CD4-positive, alpha-beta T cell treated with Interleukin-15 for 1 hour (primary cell): Measurements from ENCODE around the gene NPHP4.

ENCODE experiments used
- DNase-seq: peaks from one replicate; pipeline ENCODE4 v3.0.0-alpha.2; 2020

Gene NPHP4

GRCh38 chr1:5947978-5948680, 44.1 kb downstream of the NPHP4 start:
- DNase-seq = no peak

- DNase-seq = no peak
Measured at GRCh38 chr1:5947071-5947821, 45.0 kb downstream of the NPHP4 start.

- no peak for DNase-seq
Measured at GRCh38 chr1:5945445-5945844, 46.8 kb downstream of the NPHP4 start.

- DNase-seq = no peak
Measured at GRCh38 chr1:5944843-5945167, 47.4 kb downstream of the NPHP4 start.

GRCh38 chr1:5944154-5944842, 47.9 kb downstream of the NPHP4 start:
- no peak for DNase-seq

GRCh38 chr1:5943343-5944124, 48.7 kb downstream of the NPHP4 start:
- no peak for DNase-seq

- no peak for DNase-seq
Measured at GRCh38 chr1:5941671-5942070, 50.6 kb downstream of the NPHP4 start.

- no peak for DNase-seq
Measured at GRCh38 chr1:5940723-5941407, 51.4 kb downstream of the NPHP4 start.

GRCh38 chr1:5939271-5940170, 52.7 kb downstream of the NPHP4 start:
- DNase-seq = no peak

- no peak for DNase-seq
Measured at GRCh38 chr1:5938101-5938646, 54.1 kb downstream of the NPHP4 start.

GRCh38 chr1:5937373-5937857, 54.8 kb downstream of the NPHP4 start:
- DNase-seq = no peak

GRCh38 chr1:5936621-5937372, 55.4 kb downstream of the NPHP4 start:
- DNase-seq = no peak

GRCh38 chr1:5936126-5936525, 56.1 kb downstream of the NPHP4 start:
- DNase-seq = no peak

- no peak for DNase-seq
Measured at GRCh38 chr1:5935026-5935425, 57.2 kb downstream of the NPHP4 start.

GRCh38 chr1:5934058-5934884, 58.0 kb downstream of the NPHP4 start:
- no peak for DNase-seq

- no peak for DNase-seq
Measured at GRCh38 chr1:5933676-5934057, 58.6 kb downstream of the NPHP4 start.

GRCh38 chr1:5933050-5933449, 59.2 kb downstream of the NPHP4 start:
- no peak for DNase-seq

- no peak for DNase-seq
Measured at GRCh38 chr1:5928714-5929400, 63.4 kb downstream of the NPHP4 start.
